NCI-H2196 treated with DMSO at 0.1 percent for 48 hours (cell line): ENCODE data around the gene MYOF.
"Not testable (repeated sequence)": the region's sequence is repeated elsewhere in the genome, so short reads cannot be mapped to it uniquely, and the experiment has no call there.

ENCODE experiments used
- DNase-seq: peaks from one replicate; lab custom pipeline; 2025; ENCODE audit not compliant: unreplicated experiment; lab: John Stamatoyannopoulos, UW

Gene MYOF

DNA sequence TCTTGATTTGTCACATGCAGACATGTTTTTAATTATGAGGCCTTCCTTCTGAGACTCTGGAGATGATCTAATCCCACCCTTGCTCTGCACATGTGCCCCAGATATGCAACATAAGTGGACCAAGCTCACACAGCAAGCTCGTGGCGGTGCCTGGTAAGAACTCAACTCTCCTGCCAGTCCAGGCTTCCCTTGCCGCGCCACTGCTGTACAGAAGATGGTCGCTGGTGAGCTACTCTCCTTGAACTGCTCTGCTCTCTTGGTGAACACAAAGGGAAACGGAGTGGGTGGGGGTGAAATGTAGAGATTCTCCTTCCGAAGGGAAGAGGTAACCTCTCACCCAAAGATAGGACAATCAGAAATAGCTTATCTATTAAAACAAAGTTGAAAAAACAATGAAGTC lies 25.7 kb downstream of the MYOF start:
- no peak for DNase-seq

DNA sequence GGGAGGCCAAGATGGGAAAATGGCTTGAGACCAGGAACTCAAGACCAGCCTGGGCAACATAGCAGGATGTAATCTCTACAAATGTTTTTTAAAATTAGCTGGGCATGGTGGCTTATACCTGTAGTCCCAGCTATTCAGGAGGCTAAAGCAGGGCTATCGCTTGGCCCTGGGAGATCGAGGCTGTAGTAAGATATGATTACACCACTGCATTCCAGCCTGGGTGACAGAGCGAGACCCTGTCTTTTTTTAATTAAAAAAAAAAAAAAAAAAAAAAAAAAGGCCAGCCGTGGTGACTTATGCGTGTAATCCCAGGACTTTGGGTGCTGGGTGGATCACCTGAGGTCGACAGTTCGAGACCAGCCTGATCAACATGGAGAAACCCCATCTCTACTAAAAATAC lies 27.4 kb downstream of the MYOF start:
- DNase-seq: no peak

DNA sequence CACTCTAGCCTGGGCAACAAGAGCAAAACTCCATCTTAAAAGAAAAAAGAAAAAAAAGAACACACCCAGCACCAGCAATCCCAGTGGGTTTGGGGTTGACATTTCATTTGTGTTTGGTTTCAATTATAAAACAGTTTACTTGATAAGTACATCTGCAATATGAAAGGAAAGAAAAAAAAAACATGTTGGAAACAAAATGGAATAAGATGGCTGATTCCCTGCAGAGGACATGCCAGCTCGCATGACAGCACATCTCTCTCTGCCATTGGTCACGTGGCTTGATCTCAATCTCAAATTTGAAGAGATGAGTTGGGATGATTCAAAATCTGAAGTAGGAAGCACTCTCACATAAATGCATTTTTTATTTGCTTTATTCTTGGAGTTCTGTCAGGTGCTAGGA lies 28.0 kb downstream of the MYOF start:
- no peak for DNase-seq

DNA sequence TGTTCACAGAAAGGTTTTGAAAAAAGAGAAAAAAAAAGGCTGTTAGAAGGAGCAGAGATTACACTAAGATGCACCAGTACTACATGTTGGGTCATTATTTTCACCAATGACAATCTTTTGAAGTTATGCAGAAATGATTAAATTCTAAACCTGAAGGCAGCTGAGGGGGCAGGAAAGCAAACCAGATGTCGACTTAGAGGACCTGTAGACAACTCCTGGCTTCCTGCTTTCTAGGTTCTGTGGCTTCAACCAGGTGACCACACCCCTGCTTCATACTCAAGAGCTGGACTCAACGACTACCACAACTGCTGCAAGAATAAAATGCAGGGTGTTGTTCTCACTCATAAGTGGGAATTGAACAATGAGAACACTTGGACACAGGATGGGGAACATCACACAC lies 30.0 kb downstream of the MYOF start:
- no peak for DNase-seq

DNA sequence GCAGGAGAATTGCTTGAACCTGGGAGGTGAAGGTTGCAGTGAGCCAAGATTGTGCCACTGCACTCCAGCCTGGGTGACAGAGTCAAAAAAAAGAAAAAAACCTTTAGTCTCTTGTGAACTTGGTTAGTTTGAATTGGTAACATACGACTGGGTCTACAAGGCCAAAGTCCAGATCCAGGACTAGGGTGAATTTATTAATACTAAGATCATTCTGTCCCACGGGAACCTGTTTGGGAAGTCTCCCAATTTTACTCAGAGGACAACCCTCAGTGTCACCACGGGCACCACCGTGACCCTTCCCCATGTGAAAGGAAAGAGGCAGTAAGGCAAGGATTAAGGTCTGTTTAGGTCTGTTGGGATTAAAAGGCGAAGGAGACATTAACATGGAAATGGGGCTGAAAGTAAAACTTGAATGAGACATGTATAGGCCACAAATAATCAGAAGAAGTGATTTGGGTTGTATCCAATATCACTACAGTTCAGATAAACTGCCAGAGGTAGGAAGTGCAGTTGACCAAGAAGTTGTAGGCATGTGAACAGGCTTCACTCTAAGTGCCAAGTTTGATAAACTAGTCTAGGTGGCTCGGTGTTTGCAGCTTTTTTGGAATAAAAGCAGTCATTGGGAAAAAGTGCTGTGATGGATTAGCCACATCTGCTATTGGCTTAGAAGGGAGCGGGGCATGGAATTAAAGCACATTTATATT lies 30.7 kb downstream of the MYOF start:
- DNase-seq: no peak

DNA sequence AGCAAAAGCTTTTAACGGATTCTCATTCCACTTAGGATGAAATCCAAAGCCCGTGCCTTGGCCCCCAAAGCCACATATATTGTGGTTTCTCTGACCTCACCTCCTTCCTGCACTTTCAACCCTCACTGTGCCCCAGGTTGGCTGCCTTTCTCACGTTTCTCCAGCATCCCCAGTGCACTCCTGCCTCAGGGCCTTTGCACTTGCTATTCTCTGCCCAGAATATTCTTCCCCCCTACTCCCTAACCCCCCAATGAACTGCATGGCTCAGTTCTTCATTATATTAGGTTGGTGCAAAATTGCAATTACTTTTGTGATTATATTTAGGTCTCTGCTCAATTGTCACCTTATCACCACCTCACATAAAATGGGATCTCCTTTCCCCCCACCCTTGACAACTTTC lies 34.2 kb downstream of the MYOF start:
- DNase-seq: no peak

DNA sequence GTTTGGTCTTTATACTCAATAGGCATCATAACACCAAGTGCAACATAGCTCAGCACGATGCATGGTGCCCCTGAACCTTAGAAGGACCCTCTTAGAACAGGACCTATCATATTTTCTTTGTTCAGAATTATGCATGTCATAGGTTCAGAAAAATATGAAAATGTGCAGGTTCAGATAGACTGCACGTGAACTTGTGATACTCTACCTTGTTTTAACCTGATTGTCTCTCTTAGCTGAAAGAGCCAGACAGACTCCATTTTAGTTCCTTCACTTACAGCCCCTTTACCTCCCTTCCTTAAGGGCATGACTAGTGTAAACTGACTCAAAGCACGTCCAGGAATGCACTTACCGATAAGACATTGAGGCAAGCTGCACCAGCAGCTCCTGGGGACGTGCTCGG lies 35.1 kb downstream of the MYOF start:
- no peak for DNase-seq

DNA sequence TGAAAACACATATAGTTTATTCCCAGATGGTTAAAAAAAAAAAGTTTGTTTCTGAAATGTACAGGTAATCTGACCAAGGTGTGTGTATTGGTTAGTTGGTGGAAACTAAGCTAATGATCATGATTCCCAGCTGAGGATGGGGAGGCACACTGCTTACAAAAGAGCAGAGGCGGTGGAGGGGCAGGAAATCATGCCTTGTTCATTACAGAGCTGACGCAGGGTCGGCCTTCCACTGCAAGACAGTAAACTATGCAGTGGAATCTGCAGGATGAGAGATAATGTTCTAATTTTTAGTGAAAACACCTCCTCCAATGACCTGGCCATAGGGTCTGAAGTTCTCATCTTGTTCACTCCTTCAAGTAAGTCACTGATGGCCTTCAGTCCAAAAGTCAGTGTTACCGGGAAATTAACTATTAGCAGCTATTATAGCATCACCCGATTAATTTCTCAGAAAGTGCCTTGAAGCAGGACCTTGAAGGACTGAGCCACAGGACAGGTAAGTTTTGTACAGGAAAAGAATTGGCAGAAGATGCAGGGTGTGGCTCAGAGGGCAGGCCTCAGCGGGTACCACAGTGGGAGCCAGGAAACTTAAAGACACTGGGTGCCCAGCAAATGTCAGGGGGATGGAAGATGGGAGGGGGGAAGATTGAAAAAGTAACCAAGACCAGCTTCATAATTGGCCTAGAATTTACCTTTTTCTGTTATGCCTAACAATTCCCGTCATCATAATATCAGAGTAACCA lies 36.0 kb downstream of the MYOF start:
- DNase-seq: no peak

DNA sequence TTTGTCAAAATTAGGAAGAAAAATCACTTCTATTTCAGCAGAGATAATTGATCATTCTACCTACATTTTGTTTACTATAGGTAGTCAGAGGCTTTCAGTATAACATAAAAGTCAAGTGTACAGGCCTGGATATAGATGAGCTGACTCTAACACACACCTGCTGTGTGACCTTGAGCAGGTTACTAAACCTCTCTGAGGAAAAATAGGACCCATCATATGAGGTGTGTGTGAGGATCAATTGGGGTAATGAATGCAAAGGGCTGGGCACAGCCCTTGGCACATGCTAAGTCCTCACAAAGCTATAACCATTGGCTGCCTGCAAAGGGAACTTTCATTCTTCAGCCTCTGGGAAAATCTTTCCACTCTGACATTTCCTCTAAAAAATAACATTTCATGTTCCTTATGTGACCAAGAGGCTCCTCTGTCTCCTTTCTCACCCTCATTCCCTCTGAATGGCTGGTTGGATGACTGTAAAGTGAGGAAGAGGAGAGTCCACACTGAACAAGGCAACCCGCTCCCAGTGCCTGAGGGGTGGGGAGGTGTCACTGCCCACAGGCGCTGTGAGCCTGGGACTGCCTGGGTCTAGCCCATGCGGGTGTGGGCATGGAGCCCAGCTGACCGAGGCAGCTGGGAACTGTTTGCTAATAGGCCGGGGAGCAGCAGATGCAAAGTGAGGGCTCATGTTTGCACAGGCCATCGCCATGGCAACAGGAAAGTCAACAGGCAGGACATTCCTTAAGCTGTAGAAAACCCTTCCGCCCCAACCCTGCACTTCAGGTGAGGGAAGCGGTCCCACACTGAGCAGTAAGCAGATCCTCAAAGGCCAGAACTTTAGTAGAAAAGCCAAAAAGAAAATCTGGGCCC lies 36.8 kb downstream of the MYOF start:
- peak; percentile 86 for DNase-seq

DNA sequence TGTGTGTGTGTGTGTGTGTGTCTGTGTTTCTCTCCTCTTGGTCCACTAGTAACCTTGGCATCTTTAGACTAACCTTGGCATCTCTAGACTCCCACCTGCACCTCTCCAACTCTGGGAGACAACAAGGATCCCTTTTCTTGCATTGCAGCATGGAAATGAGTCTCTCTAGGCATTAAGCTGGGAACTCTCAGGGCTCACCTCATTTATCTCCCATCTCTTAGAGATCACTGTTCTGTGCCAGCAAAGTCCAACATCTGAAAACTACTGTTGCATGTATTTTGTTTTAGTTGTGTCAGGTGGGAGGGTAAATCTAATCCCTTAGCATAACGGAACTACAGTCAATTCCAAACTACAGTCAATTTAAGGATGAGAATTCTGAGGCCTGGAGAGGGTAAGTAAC lies 38.7 kb downstream of the MYOF start:
- DNase-seq: no peak

DNA sequence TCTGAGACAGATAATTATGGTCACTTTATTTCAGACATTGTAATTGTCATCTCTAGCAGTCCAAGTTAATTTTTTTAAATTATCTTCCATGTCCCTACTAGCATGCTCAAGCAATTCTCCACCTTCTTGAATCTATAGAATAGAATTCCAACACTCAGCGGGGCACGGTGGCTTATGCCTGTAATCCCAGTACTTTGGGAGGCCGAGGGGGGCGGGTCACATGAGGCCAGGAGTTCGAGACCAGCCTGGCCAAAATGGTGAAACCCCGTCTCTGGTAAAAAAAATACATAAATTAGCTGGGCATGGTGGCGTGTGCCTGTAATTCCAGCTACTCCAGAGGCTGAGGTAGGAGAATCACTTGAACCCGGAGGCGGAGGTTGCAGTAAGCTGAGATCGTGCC lies 39.4 kb downstream of the MYOF start:
- not testable (repeated sequence) for DNase-seq

DNA sequence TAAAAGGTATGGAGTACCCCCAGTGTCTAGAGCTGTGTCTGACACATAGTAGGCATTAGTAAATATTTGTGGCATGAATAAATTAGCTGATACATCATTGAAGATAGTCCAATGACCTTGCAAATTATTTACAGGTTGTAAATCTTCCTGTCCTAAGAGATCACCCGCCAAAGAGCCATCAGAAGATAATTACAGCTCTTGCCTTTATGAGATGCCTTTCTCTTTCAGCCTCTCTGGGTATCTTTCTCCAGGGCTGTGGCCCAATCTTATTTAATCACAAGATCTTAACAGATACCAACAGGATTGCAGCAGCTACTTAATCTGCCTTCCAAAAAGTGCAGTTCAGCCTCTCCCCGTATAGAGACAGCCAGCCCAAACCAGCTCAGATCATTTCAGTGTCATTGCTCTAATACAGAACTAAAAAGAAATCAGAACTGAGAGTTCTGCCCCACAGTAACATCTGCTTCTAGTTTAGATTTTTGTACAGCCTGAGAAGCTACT lies 41.5 kb downstream of the MYOF start:
- no peak for DNase-seq

DNA sequence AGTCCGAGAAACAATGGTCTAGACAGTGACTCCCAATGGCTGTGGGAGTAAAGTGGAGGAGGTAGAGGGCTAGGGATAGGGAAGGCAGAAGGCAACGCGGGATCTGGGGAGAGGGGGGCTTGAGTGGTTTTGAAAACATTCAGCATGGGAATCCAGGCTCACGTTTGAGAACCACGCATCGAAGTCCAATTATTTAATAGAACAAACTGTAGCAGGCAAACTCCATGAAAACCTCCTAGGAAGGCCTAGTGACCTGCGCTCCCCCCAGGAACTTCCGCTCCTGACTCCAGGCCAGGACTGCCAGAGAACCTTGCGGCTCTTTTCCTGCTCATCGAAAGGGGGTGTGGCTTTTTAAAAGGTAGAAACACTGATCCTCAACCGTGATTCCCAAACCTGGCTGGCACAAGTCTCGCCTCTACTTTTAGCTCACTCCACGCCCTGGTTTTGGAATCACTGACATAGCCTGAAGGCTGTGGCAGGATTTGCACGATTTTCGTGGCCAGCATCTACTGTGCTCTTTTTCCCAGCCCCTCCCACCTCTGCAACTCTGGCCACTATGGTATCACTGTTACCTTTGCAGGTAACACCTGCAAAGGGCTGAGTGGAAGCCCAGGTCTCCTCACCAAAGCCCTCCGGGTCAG lies 43.4 kb downstream of the MYOF start:
- DNase-seq: no peak

DNA sequence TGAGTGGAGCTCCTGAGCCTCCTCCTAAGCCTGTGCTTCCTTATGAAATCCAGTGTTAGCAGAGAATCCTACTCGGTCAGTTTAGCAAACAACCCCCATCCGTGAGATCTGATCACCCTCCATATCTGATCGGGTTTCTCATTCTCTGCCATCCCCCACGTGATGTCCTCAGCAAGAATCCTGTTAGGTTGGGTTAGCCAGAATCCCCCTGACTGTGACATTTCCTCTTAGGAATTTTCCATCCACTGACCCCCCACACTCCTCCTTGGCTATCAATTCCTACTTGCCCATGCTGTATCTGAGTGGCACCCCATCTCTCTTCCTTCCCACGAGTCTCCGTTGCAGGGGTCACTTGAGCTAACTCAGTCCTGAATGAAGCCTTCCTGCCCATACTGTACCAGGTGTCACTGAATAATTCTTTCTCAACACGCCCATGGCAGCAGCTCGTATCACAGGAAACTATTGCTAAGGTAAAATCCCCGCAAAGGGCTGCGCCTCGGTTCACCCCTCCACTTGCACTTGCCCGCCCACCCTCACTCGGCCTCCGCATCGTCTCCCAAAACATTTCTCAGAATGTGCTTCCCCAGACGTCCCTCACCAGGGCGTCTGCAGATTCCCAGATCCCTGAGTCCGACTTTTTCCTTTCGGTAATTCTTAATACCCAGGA lies 44.1 kb downstream of the MYOF start:
- no peak for DNase-seq

DNA sequence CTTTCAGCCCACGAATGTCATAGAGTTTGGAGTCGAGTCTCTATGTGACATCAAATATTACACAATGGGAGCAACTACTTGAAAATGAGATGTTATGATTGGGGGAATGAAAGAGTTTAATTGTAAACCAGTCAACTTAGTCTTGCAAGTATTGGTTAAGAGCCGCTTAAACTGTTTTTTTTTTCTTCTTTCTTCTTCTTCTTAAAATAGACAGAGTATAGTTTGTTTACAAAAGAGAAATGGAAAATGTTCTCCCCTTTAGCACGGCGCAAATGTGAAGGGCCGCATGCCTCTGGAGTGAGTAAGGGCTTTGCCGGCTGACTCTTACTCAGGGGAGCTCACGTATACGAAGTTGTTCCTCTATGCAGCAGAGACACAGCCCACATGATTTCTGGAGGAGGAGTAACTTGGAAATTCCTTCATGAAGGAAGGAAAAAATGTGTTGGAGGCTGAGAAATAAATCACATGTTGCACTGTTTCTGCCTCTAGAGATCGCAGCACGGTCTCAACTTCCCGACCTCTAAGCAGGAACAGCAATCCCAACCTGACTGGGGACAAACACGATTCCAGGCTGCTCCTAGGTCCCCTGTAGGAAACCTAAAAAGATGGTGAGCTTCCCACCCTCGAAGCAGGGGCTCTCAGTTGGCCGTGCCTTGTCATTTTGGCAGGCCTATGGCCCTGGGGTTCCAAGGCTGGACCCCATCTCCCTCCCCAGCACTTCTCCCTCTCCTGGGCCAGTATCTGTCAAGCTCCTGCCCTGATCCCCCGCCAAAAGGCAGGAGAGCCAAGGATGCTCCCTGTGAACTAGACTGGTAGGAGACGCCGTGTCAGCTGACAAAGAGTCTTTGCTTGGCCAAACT lies 44.8 kb downstream of the MYOF start:
- no peak for DNase-seq

DNA sequence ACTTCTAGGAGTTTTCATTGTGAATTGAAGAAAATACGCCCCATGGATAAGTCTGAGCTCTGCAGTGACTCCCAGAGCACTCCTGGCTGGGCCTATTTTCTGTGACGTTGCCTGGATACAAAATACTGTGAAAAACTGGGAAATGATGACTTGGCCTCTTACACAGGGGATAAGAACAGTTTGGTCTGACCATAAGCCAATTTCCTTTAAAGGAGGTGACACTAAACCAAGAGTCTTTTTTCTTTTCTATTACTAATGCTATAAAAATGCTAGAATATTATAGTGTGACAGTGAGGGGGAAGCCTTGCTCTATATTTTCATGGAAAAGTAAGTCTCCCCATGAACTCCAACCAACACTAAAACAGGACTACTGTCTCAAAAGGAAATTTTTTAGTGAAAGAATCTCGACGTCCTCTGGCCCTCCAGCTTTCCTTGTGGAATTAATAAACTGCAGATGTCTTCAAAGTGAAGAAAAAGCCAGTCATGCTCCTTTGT lies 45.5 kb downstream of the MYOF start:
- no peak for DNase-seq

DNA sequence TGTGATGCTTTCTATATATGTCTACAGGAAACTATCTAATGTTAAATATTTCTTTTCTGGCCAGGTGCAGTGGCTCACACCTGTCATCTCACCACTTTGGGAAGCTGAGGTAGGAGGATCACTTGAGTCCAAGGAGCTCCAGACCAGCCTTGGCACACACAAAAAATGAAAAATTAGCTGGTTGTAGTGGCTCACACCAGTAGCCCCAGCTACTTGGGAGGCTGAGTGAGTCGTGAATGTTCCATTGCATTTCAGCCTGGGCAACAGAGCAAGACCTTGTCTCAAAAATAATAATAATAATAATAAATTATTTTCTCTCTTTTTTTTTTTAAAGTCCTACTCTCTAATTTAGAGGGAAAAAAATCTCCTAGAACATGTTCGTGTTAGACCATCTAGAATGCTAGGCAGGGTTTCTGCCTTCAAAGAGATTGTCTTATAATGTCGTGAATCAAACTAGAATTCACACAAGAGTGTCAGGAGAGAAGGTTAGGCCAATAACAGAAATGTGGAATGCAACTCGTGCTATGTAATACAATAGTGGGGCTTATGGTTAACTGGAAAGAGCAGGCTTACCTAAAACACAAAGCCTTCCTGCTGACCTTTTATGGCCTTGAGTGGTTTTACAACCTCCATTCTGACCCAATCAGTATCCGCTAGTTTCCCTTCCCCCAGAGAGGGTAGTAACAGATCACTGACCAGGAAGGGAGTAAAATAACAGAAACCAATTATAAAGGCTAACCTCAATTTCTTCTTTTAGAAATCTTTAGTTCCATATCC lies 46.3 kb downstream of the MYOF start:
- DNase-seq: no peak

DNA sequence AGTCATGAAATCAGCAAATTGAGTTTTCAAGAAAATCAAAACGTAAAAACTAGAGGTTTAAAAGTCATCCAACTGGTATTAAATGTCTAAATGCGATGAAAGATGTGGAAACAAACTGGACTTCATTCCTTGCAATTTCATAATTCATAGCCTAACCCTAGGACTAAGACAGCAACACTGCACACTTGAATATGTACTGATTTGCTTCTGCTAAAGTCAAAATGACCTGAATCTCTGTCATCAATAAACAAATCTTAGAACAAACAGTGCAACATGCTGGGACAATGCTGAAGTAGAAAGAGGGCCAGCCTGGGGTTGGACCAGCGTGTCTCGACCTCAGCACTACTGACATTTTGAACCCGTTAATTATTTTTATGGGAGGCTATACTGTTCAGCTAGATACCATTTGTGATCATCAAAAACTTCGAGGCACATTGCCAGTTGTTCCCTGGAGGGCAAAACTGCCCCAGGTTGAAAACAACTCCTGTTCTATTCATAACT lies 47.1 kb downstream of the MYOF start:
- DNase-seq: no peak

DNA sequence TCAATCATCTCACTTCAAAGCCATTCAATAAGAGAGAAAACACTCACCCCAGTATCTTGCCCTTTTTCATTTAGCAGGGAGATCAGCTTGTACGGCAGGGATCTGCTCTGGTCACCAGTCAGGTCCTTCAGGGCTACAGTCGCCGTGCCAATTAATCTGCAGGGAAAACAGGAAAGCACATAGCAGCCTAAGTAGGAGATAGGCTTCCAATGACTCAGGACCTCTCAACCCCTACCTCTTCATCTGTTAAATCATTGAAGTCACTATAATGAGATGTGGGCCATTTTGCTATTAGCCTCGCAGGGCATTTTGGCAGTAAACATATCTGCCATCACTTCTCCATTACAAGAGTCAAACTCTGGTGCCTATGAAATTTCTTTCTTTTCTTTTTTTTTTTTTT lies 50.8 kb downstream of the MYOF start:
- no peak for DNase-seq
